GM23248 (cell line): ENCODE data around the gene SMPX. TPM values are rescaled to one million over a fixed set of nuclear protein-coding genes. Genes with fewer than 3 reads are reported as not detected.
A peak's percentile ranks its signal among the peaks of the same experiment; 100 is the strongest.

Source experiments
- DNase-seq: peaks from one replicate; pipeline ENCODE4 v3.0.0-alpha.2; 2015
- H2AFZ ChIP-seq: fragments of 200-600 bp; sonication (generic); 2 replicates; pipeline ENCODE4 v1.6.1; 2016; ENCODE audit warnings: antibody characterized with exemption
- H3F3A ChIP-seq: fragments of 200-600 bp; sonication (generic); 2 replicates; pipeline ENCODE4 v1.6.1; 2016; ENCODE audit warnings: mild to moderate bottlenecking, antibody characterized with exemption, mixed run types; ENCODE audit not compliant: insufficient read depth
- H3K27ac ChIP-seq: fragments of 200-600 bp; sonication (generic); 2 replicates; pipeline ENCODE4 v1.5.1; 2016; ENCODE audit warnings: mild to moderate bottlenecking
- H3K27me3 ChIP-seq: fragments of 200-600 bp; sonication (generic); replicated peaks from 2 replicates; pipeline ENCODE4 v1.6.1; 2016; ENCODE audit warnings: mild to moderate bottlenecking; ENCODE audit not compliant: insufficient read depth
- H3K36me3 ChIP-seq: fragments of 200-600 bp; sonication (generic); 2 replicates; pipeline ENCODE4 v1.6.1; 2016; ENCODE audit warnings: low read depth, mild to moderate bottlenecking
- H3K4me1 ChIP-seq: fragments of 200-600 bp; sonication (generic); 2 replicates; pipeline ENCODE4 v1.6.1; 2016; ENCODE audit warnings: mild to moderate bottlenecking; ENCODE audit not compliant: insufficient read depth
- H3K4me2 ChIP-seq: fragments of 200-600 bp; sonication (generic); one replicate; pipeline ENCODE4 v1.6.1; 2016; ENCODE audit warnings: mild to moderate bottlenecking; ENCODE audit not compliant: unreplicated experiment
- H3K4me3 ChIP-seq: fragments of 200-600 bp; sonication (generic); 2 replicates; pipeline ENCODE4 v1.5.1; 2016; ENCODE audit warnings: mild to moderate bottlenecking
- H3K79me2 ChIP-seq: fragments of 200-600 bp; sonication (generic); 2 replicates; pipeline ENCODE4 v1.6.1; 2016; ENCODE audit warnings: mild to moderate bottlenecking; ENCODE audit not compliant: insufficient read depth
- H3K9ac ChIP-seq: fragments of 200-600 bp; sonication (generic); 2 replicates; pipeline ENCODE4 v1.6.1; 2016; ENCODE audit warnings: mild to moderate bottlenecking
- H3K9me2 ChIP-seq: fragments of 200-600 bp; sonication (generic); 2 replicates; pipeline ENCODE4 v1.6.1; 2016; ENCODE audit warnings: mixed run types, mild to moderate bottlenecking, moderate library complexity; ENCODE audit not compliant: insufficient read depth
- H3K9me3 ChIP-seq: fragments of 200-600 bp; sonication (generic); one replicate; pipeline ENCODE4 v1.6.1; 2017; ENCODE audit warnings: low read depth
- H4K20me1 ChIP-seq: fragments of 200-600 bp; sonication (generic); 2 replicates; pipeline ENCODE4 v1.6.0; 2016; ENCODE audit not compliant: insufficient read depth
- EZH2 ChIP-seq: fragments of 200-600 bp; sonication (generic); IDR thresholded peaks from 2 replicates; pipeline ENCODE4 v1.6.1; 2018; ENCODE audit warnings: antibody characterized with exemption, mild to moderate bottlenecking; ENCODE audit not compliant: insufficient read depth, poor library complexity, severe bottlenecking
- EZH2phosphoT487 ChIP-seq: fragments of 200-600 bp; sonication (generic); IDR thresholded peaks from 2 replicates; pipeline ENCODE4 v1.6.1; 2018; ENCODE audit warnings: antibody characterized with exemption, moderate library complexity, mild to moderate bottlenecking, low read depth; ENCODE audit not compliant: insufficient read depth
- WGBS, 2 experiments: methylation state at CpG; one replicate each; pipeline ENCODE4 v1.1.6; 2015 to 2017; ENCODE audit warnings: low lambda C conversion rate in 2 of 2, low coverage in 1 of 2; ENCODE audit errors: missing lambda C conversion rate in 2 of 2; 5-methylcytosine and 5-hydroxymethylcytosine counted together
- in situ Hi-C: fragments of 300-500 bp; cut with MboI; formaldehyde crosslinking; loops from 2 replicates; pipeline ENCODE4 v1.15.0; 2020
- polyA plus RNA-seq: library from polyadenylated mRNA; unstranded; fragments of >200 nt; fragmentation: Nextera tagmentation; extraction: Ambion mirVana; gene quantifications from 2 replicates; pipeline ENCODE4 v1.2.1, GENCODE V29; 2016
- total RNA-seq: library from RNA; depleted of rRNA; stranded (reverse); fragments of >200 nt; shearing (Covaris generic); gene quantifications from 2 replicates; pipeline ENCODE4 v1.2.3, GENCODE V29; 2014

The SMPX gene
- total and polyA plus RNA-seq, 2 experiments from 2014 or later = not detected

DNA sequence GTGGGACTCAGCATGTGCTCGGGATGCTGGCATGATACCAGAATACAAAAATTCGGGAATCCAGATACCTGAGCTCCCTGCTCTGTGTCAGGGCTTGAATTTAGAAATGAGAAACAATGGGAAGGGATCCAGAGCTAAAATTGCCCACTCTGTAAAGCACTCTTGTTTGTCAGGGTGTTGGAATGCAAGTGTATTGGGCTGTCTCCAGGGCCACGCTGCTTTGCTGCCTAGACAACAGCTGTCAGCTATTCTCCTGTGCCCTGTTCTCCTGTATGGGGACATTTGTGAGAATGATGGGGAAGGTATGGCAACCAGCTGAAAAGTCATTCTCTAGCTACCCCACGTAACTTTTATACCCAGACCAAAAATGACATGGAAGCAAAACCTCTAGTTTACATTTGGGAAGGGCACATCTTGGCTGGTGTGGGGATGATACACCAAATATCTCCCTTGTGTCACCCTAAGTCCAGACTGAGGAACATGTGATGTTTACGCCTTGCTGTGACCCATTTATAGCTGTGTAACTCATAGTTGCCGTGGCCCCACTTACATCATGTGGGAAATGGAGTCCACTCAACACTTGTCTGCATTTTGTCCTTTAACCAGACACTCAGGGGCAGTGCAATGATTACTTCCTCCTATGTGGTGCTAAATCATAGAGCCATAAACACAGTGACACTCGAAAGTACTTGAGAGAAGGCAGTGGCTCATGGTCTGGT, 46.6 kb downstream of the SMPX start:
- no peaks in the 10 kb centered on the region for H3F3A ChIP-seq
- in situ Hi-C loops = no loop called here
- TF ChIP-seq EZH2phosphoT487 (no peak), EZH2 (no peak)
- H4K20me1 ChIP-seq = no peaks in the 10 kb centered on the region
- WGBS, 2 experiments = 55 to 58% methylated on average over 5 to 7 of the region's 7 CpGs
- no peaks in the 10 kb centered on the region for H3K9me3 ChIP-seq
- no peak overlapping the region for H3K27ac ChIP-seq
- no peaks in the 10 kb centered on the region for H3K79me2 ChIP-seq
- H2AFZ ChIP-seq = no peak overlapping the region
- H3K4me3 ChIP-seq = no peak overlapping the region
- H3K36me3 ChIP-seq = no peaks in the 10 kb centered on the region
- H3K9me2 ChIP-seq = no peaks in the 10 kb centered on the region
- H3K4me1 ChIP-seq = no peaks in the 10 kb centered on the region
- no peaks in the 10 kb centered on the region for H3K27me3 ChIP-seq
- no peak overlapping the region for H3K9ac ChIP-seq
- DNase-seq = peak; percentile 20
- H3K4me2 ChIP-seq = no peak overlapping the region

DNA sequence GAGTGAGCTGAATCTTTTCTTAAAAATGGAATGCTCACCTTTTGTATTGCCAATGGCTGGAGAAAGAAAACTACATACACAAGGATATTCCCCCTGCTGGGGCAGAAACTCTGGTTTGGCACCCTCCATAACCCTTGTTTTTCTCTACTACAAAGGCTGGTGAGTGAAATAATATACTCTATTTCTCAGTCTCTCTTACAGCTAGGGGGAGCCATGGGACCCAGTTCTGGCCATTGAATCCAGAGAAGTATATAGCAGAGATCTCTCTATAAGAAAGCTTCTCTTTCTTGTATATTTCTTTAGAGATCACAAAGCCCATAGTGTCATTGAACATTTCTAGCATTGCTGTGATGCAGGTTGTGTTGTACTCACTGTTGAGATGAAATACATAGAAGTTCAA, 49.8 kb downstream of the SMPX start:
- Histone ChIP-seq H3K27me3 (no peaks in the 10 kb centered on the region), H3K4me2 (no peak overlapping the region), H3K9me3 (no peaks in the 10 kb centered on the region), H3K27ac (no peak overlapping the region), H4K20me1 (no peaks in the 10 kb centered on the region), H3K9ac (no peak overlapping the region), H3K36me3 (no peaks in the 10 kb centered on the region), H3K4me3 (no peak overlapping the region), H3K4me1 (no peaks in the 10 kb centered on the region), H3K79me2 (no peaks in the 10 kb centered on the region), H3K9me2 (no peaks in the 10 kb centered on the region), H3F3A (no peaks in the 10 kb centered on the region), H2AFZ (no peak overlapping the region)
- in situ Hi-C loops = no loop called here
- DNase-seq = peak; percentile 5
- TF ChIP-seq EZH2phosphoT487 (no peak), EZH2 (no peak)

DNA sequence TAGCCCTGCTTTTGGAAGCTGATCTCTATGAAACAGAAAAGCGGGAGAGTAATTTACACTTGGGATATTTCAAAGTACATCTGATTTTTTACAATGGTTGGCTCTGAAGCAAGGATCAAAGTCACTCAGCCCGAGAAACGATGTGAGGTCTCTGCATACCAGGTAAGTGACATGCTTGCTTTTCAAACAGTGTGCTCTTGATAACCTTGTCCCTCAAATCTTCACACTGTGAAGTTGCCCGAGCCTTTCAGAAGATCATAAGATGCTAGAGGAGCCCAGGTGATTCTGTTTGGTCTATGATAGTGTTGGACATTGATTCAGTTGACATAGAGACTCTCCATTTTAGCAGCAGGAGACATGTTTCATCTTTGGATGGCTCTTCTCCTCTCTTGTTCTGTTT, 52.7 kb downstream of the SMPX start:
- TF ChIP-seq EZH2phosphoT487 (no peak), EZH2 (no peak)
- Histone ChIP-seq H3F3A (no peaks in the 10 kb centered on the region), H3K4me2 (no peak overlapping the region), H3K27ac (no peak overlapping the region), H3K4me1 (no peaks in the 10 kb centered on the region; the same call in 1 of the 2 replicates), H3K79me2 (no peaks in the 10 kb centered on the region), H3K9me3 (no peaks in the 10 kb centered on the region), H2AFZ (no peak overlapping the region), H3K27me3 (no peaks in the 10 kb centered on the region), H4K20me1 (no peaks in the 10 kb centered on the region), H3K36me3 (no peaks in the 10 kb centered on the region), H3K4me3 (no peak overlapping the region), H3K9me2 (no peaks in the 10 kb centered on the region), H3K9ac (no peak overlapping the region)
- in situ Hi-C loops = no loop called here
- 79 to 94% methylated on average over 4 of the region's 4 CpGs for WGBS, 2 experiments
- DNase-seq = no peak

DNA sequence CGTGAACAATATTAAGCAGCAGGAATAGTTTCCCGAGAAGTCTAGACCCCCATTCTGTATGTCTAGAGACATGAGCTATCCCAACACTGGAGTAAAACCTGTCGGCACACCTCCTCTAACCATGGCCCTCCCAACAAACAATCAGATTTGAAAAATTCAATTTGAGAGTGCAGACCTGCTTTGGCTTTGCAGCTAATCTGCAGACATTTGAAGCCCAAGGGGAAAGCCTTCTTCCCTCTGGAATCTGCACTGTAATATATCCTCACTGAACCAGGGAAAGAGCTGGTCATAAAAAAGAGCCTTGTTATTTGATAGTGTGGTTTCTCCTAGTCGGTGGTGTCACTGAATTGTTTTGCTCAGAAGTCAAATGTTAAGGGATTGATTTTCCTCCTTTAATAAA, 55.2 kb downstream of the SMPX start:
- H3K9me2 ChIP-seq = no peaks in the 10 kb centered on the region
- 77% methylated on average over 4 of the region's 4 CpGs for WGBS, 2 experiments
- H3F3A ChIP-seq = no peaks in the 10 kb centered on the region
- no peak overlapping the region for H2AFZ ChIP-seq
- H3K27ac ChIP-seq = no peak overlapping the region
- no peaks in the 10 kb centered on the region for H3K27me3 ChIP-seq
- H3K79me2 ChIP-seq = no peaks in the 10 kb centered on the region
- H3K4me3 ChIP-seq = no peak overlapping the region
- no peak for DNase-seq
- H3K36me3 ChIP-seq = no peaks in the 10 kb centered on the region
- H4K20me1 ChIP-seq = no peaks in the 10 kb centered on the region
- in situ Hi-C loops = no loop called here
- H3K4me1 ChIP-seq = peaks cover 9% of the 10 kb centered on the region
- TF ChIP-seq EZH2 (no peak), EZH2phosphoT487 (no peak)
- no peak overlapping the region for H3K9ac ChIP-seq
- H3K9me3 ChIP-seq = no peaks in the 10 kb centered on the region
- H3K4me2 ChIP-seq = no peak overlapping the region

DNA sequence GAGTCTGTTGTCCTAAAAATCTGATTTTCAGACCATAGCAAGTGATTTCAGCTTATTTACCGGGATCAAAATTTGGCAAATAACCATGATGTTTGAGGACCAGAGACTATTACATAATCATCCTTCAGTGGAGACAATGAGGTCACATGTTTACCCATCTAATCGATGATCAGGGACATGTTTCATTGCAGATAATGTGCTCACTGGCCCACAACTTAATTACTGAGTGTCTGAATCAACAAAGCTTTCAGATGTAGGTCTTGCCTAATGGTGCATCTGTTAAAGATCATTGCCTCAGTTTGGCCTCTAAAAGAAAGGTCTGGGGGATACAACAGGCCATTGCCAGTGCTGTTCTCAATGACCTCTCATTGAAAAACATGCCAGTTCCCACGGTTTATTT, 56.9 kb downstream of the SMPX start:
- no peak overlapping the region for H2AFZ ChIP-seq
- no peaks in the 10 kb centered on the region for H3K79me2 ChIP-seq
- H3F3A ChIP-seq = no peaks in the 10 kb centered on the region
- H3K9me3 ChIP-seq = no peaks in the 10 kb centered on the region
- no peak overlapping the region for H3K27ac ChIP-seq
- 8% methylated on average over 3 of the region's 3 CpGs for WGBS, 2 experiments
- H4K20me1 ChIP-seq = no peaks in the 10 kb centered on the region
- H3K4me1 ChIP-seq = peaks cover 9% of the 10 kb centered on the region
- TF ChIP-seq EZH2phosphoT487 (no peak), EZH2 (no peak)
- no peak overlapping the region for H3K4me3 ChIP-seq
- H3K36me3 ChIP-seq = no peaks in the 10 kb centered on the region
- H3K27me3 ChIP-seq = no peaks in the 10 kb centered on the region
- in situ Hi-C loops = no loop called here
- H3K9ac ChIP-seq = no peak overlapping the region
- H3K4me2 ChIP-seq = no peak overlapping the region
- H3K9me2 ChIP-seq = no peaks in the 10 kb centered on the region
- DNase-seq = no peak
